KOPT-K1 (cell line): ENCODE results near the gene TNKS1BP1.

Experiments
- H3K27ac ChIP-seq: fragments of 200-600 bp; sonication (generic); 2 replicates; pipeline ENCODE4 v1.5.1; 2016; ENCODE audit warnings: antibody characterized with exemption, mild to moderate bottlenecking, low read depth, low read length; ENCODE audit not compliant: poor library complexity, severe bottlenecking
- H3K36me3 ChIP-seq: fragments of 200-600 bp; sonication (generic); 2 replicates; pipeline ENCODE4 v1.5.1; 2017; ENCODE audit warnings: antibody characterized with exemption, mild to moderate bottlenecking, low read length, moderate library complexity; ENCODE audit not compliant: insufficient read depth
- H3K9me3 ChIP-seq: fragments of 200-600 bp; sonication (generic); 2 replicates; pipeline ENCODE4 v1.5.1; 2017; ENCODE audit warnings: antibody characterized with exemption, low read length, mild to moderate bottlenecking; ENCODE audit not compliant: insufficient read depth, poor library complexity, severe bottlenecking

TNKS1BP1 gene

DNA sequence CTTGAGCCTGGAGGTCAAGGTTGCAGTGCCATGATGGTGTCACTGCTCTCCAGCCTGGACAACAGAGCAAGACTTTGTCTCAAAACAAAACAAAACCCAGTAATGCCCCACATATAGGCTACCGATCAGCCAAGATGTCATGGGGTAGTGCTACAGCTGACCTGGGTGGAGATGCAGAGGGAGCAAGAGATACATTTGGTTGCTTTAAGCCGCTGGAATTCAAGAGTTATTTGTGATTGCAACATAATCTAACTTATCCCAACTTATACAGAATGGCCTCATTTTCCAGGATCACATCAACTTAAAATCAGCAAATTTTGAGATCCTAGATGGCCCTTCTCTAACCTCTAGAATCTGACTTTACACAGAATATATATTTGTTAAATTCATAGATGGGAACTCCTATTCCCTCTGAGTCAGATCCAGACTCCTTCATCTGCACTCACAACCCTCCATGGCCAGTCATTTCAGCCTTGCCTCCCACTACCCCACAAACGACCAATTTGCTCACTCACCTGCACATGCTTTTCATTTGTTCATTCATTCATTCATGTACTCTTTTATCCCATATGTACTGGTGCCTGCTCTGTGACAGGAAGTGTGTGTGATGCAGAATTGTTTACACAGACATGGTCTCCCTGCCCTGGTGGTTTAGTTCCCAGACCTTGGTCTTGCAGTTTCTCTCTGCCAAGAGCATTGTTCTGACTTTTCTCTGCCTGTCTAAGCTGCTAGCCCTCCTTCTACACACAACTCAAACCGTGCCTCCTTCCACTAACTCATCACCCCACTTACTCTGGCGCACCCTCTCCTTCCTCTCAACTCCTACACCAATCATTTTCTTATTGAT is 63.6 kb downstream of the TNKS1BP1 start:
- peaks cover 9% of the 10 kb centered on the region for H3K9me3 ChIP-seq
- H3K36me3 ChIP-seq, result no peaks in the 10 kb centered on the region
- H3K27ac ChIP-seq, result no peak overlapping the region

DNA sequence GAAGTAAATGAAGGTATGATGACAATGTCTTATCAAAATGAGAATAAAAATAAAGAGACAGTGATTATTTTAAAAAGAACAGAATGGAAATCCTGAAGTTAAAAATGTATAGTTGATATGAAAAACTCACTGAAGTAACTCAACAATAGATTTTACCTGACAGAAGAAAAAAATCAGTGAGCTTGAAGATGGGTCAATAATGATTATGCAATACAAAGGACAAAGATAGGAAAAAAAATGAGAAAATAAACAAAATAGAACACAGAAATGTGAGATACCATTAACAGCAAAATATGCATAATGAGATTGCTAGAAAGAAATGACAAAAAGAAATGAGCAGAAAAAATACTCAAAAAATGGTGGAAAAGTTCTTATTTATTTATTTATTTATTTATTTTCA is 68.6 kb downstream of the TNKS1BP1 start:
- no peaks in the 10 kb centered on the region for H3K36me3 ChIP-seq
- H3K27ac ChIP-seq, result no peak overlapping the region
- H3K9me3 ChIP-seq, result no peaks in the 10 kb centered on the region

DNA sequence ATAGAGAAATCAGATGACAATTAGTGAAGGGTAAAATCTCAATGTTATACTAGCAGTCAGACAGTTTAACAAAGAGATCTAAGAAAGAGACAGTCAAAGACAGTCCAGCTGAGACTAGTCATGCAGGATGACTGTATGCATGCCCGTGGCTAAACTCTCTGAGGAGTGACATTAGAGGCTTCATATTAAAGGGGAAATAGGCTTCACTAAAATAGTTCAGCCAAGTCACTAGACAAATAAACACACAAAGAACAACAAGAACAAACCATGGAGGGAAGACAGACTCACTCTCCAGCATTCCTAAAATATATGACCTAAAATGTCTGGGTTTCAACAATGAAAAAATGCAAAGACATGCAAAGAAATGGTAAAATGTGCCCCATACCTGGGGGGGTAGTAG is 69.1 kb downstream of the TNKS1BP1 start:
- H3K27ac ChIP-seq, result no peak overlapping the region

DNA sequence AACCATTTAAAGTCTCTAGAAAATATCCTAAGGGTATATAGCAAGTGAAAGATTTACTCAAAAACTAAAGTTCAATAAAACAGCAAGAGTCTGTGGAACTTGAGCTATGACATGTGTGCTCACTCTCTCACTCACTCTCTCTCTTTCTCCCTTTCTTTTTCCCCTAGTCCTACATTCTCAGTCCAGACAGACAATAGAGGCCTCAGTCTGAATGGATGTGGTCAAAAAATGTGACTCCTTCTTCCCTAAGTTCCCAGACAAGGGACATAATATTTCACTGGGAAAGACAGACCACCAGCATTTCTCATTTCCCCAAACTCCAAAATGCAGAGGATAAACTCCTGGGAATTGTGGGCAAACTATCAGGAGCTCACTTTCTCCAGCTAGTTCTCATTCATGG is 70.1 kb downstream of the TNKS1BP1 start:
- H3K9me3 ChIP-seq, result no peaks in the 10 kb centered on the region
- no peaks in the 10 kb centered on the region for H3K36me3 ChIP-seq
- no peak overlapping the region for H3K27ac ChIP-seq

More for the DNA sequence above, 69.1 kb downstream of the TNKS1BP1 start:
- no peaks in the 10 kb centered on the region for H3K36me3 ChIP-seq
- no peaks in the 10 kb centered on the region for H3K9me3 ChIP-seq

DNA sequence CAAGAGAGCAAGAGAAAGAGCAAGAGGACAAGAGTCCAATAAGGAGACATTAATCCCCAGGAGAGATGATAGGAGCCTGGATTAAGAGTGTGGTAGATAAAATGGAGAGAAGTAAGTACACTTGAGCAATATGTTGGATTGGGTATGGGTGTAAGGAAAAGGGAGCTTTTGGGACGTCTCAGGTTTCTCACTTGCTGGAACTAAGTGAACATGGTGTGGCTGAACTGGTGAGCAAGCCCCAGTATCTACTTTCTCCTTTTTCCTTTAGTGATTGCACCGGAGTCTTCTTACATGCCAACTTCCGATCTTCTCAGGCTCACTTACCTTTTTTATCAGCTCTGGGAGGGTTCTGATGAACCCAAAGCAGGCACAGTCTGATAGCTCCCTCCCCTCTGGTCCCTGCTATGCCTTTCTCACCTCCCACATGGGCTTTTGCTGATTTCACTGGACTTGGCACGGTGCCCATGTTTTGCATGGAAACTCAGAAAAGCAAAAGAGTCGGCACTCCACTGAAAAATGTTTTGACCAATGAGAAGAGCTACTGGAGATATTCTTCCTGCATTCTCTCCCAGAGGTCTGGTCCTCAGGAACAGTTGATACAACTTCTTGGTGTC is 73.2 kb downstream of the TNKS1BP1 start:
- Histone ChIP-seq H3K27ac (no peak overlapping the region), H3K36me3 (no peaks in the 10 kb centered on the region), H3K9me3 (no peaks in the 10 kb centered on the region)

DNA sequence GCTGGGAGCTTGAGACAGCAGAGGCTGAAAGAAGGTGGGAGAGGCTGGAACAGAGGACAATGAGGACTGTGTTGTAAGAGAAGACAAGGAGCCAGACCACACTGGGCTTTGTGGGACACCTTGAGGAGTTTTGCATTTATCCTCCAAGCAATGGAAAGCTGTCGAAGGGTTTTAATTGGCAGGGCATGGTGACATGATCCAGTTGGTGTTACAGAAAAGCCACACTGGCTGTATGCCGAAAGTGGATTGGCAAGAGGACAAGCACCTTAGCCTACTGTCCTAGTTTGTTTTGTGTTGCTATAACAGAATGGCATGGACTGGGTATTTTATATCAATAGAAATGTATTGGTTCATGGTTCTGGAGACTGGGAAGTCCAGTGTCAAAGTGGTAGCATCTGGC is 73.7 kb downstream of the TNKS1BP1 start:
- no peaks in the 10 kb centered on the region for H3K36me3 ChIP-seq

More for the DNA sequence above, 73.7 kb downstream of the TNKS1BP1 start:
- Histone ChIP-seq H3K9me3 (no peaks in the 10 kb centered on the region), H3K27ac (no peak overlapping the region)
